Measurements from ENCODE around the gene SART3.

DNA sequence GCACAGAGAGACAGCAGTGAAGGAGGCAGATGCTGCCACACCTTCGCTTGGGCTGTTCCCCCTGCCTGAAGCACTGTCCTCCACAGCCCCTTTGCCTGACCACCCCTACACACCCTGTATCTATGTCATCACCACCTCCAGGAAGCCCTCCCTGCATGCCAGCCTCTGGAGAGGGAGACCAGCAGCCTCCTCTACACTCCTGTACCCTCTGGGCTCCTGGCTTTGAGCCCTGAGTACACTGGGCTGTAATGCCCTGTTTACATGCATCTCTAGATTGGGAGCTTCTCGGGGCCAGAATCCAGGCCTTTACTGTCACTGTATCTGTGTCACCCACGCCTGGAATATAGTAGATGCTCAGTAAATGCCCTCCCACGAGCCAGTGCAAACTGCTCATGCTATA is 42.8 kb upstream of the SART3 start:
- TF ChIP-seq, protein P1, sequence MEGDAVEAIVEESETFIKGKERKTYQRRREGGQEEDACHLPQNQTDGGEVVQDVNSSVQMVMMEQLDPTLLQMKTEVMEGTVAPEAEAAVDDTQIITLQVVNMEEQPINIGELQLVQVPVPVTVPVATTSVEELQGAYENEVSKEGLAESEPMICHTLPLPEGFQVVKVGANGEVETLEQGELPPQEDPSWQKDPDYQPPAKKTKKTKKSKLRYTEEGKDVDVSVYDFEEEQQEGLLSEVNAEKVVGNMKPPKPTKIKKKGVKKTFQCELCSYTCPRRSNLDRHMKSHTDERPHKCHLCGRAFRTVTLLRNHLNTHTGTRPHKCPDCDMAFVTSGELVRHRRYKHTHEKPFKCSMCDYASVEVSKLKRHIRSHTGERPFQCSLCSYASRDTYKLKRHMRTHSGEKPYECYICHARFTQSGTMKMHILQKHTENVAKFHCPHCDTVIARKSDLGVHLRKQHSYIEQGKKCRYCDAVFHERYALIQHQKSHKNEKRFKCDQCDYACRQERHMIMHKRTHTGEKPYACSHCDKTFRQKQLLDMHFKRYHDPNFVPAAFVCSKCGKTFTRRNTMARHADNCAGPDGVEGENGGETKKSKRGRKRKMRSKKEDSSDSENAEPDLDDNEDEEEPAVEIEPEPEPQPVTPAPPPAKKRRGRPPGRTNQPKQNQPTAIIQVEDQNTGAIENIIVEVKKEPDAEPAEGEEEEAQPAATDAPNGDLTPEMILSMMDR (conservative IDR thresholded peaks at IDR 0.05 in 1 of 2, IDR thresholded peaks at IDR 0.05 in 1 of 2; ENCODE audit: extremely low read depth in 1 of 2, insufficient read depth in 1 of 2, low read depth in 1 of 2, low read length in 2 of 2) = no peak
- TF ChIP-seq EZH2 (IDR thresholded peaks at IDR 0.05; ENCODE audit: borderline replicate concordance, low read length) = no peak
